Posterior cingulate gyrus (tissue), 11 donors: ENCODE results near the gene UROC1.
"Not testable (repeated sequence)": the region's sequence is repeated elsewhere in the genome, so short reads cannot be mapped to it uniquely, and the experiment has no call there.

ENCODE experiments used
- DNase-seq, 10 donors: peaks; one replicate each; pipeline versions ENCODE4 v3.0.0 to v3.0.0-alpha.2; 2020 to 2021; ENCODE audit warnings: mixed read lengths in 3 of 10
- intact Hi-C: fragments of 100-400 bp; cut with DNase I; formaldehyde crosslinking; loops from one replicate; pipeline ENCODE4 v1.15.1; 2023

The UROC1 gene

DNA sequence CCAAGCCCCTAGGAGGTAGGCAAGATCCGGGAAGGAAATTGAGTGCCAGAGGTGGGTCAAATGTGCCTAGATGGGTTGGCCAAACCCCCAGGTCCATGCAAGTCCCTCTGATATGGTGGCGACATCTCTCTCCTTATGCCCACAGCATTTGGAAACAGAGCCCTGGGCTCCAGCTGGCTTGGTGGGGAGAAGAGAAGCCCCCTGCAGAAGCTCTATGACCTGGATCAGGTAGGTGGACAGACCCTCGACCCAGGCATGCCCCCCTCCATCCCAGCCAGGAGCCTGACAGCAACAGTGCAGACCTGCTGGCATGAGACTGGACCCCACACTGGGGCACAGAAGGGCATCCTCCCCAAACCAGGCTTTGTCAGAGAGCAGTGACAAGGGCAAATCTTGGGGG is 18.6 kb upstream of the UROC1 start:
- DNase-seq, result peak in 5 of 10 donors; percentile 7 to 68 (median 18)
- intact Hi-C loops, result no loop called here

DNA sequence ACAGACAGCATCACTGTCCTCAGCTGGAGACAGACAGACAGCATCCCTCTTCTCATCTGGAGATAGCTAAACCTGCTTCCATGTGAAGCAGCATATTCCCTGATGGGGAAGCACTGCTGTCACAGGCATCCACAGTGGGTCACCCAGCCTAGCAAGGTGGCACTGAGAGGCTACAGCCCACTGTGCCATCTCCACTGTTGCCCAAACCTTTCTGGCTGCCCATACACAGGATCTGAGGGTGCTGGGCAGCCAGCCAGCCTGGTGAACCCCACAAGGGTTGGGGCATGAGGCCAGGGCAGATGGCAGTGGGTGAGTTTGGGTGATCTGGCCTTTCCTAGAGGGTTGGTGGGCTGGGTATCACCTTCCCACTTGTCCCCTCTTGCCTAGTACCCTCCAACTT is 18.1 kb upstream of the UROC1 start:
- intact Hi-C loops, result no loop called here

DNA sequence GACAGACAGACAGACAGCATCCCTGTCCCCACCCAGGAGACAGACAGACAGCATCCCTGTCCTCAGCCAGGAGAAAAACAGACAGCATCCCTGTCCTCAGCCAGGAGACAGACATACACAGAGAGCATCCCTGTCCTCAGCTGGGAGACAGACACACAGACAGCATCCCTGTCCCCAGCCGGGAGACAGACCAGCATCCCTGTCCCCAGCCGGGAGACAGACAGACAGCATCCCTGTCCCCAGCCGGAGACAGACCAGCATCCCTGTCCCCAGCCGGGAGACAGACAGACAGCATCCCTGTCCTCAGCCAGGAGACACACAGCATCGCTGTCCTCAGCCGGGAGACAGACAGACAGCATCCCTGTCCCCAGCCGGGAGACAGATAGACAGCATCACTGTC is 17.1 kb upstream of the UROC1 start:
- intact Hi-C loops, result not testable (repeated sequence)
- peak in 4 of 10 donors; percentile 9 to 57 (median 29) for DNase-seq

More for the DNA sequence above, 18.1 kb upstream of the UROC1 start:
- DNase-seq, result peak in 5 of 10 donors; percentile 4 to 55 (median 13)

DNA sequence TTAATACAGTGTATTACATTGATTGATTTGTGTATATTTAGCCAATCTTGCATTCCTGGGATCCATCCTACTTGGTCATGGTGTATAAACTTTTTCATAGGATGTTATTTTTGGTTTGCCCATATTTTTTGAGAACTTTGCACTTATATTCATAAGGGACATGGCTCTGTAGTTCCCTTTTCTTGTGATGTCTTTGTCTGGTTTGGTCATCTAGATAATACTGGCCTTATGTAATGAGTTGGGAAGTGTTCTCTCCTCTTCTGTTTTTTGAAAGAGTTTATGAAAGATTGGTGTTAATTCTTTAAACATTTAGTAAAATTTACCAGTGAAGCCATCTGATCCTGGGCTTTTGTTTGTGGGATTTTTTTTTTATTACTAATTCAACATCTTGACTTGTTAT is 15.9 kb upstream of the UROC1 start:
- DNase-seq, result no peak
- intact Hi-C loops, result no loop called here

- intact Hi-C loops, result no loop called here
- DNase-seq, result peak in 3 of 10 donors; percentile 10 to 55 (median 51)
These were observed 13.4 kb upstream of the UROC1 start for GRCh38 chr3:126531051-126531330.

- DNase-seq, result peak in 5 of 10 donors; percentile 25 to 81 (median 60)
- intact Hi-C loops, result no loop called here
These were observed 12.8 kb upstream of the UROC1 start for GRCh38 chr3:126530171-126531050.

DNA sequence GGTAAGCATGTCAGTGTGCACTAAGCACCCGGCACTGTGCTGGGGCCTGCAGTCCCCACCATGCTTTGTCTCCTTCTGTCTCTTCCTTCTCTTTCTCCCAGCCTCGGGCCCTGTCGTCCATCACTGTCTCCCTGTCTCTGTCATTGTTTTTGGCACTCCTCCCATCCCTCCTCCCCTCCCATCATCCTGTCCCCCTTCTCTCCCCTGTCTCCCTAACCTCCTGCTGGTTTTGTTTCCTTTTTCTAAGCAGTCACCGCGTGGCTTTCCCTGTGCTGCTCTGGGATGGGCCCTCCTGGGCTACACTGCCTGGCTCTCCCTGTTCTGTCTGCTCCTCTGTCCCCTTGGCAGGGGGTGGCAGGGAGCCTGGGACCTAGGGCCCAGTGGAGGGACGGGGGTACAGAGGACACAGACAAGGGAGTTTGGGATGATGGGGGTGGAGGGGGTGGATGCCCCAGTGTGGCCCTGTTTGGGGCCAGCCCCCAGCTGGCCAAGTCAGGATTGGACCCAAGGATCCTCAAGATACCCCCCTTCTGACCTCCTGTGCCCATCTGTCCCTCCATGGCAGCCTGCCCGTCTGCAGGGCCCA is 12.1 kb upstream of the UROC1 start:
- intact Hi-C loops, result no loop called here
- DNase-seq, result peak in 3 of 10 donors; percentile 9 to 58 (median 26)

DNA sequence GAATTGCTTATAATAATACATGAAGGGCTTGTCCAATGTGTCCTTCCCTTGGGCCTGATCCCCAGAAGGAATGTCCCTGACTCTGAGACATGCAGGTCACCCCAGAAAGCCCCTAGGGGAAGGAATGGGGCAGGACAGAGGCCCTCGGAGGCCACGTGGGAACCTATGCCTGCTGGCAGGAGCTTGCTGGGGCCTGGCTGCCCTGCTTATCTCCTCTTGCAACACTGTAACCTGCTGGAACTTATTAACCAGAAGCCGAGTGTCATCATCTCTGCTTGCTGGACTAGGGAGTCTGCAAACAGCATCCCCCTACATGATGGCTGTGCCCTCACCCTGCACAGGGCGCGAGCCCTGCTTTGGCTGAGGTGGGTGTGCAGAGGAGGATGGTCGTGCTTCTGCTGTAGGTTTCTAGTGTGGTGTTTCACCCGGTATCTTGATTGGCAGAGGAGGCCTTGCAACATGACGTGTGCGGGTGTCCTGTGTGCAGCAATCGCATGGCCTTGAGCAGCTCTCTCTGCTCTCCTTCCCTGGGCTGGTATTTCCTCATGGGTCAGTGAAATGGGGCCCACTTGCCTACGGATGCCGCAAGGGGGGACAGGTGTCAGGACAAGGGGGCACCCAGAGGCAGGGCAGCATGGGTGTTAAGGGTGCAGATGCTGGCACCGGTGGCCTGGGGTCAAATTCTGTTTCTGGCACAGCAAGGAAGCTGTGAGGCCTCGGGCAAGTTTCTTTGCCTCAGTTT is 11.4 kb upstream of the UROC1 start:
- intact Hi-C loops, result no loop called here
- peak in 3 of 10 donors; percentile 10 to 66 (median 34) for DNase-seq

- intact Hi-C loops, result no loop called here
- DNase-seq, result peak in 2 of 10 donors; percentile 28 to 33
These were observed 10.8 kb upstream of the UROC1 start for GRCh38 chr3:126528419-126528799.

GRCh38 chr3:126527455-126528211 is 10.1 kb upstream of the UROC1 start:
- peak in 3 of 10 donors; percentile 6 to 78 (median 53) for DNase-seq
- intact Hi-C loops, result no loop called here

GRCh38 chr3:126527006-126527405 is 9.4 kb upstream of the UROC1 start:
- intact Hi-C loops, result no loop called here
- DNase-seq, result peak in 3 of 10 donors; percentile 2 to 49 (median 24)

- intact Hi-C loops, result no loop called here
- peak in 2 of 10 donors; percentile 2 to 60 for DNase-seq
These were observed 9.1 kb upstream of the UROC1 start for GRCh38 chr3:126526668-126527005.

- peak in 2 of 10 donors; percentile 45 to 67 for DNase-seq
- intact Hi-C loops, result no loop called here
These were observed 8.5 kb upstream of the UROC1 start for GRCh38 chr3:126525853-126526667.

- peak in 3 of 10 donors; percentile 8 to 75 (median 64) for DNase-seq
These were observed 7.7 kb upstream of the UROC1 start for GRCh38 chr3:126525091-126525852.

GRCh38 chr3:126524429-126524988 is 6.9 kb upstream of the UROC1 start:
- intact Hi-C loops, result loop anchor here (5.0 kb wide), 4 partner anchors 83 to 1023 kb away; partner anchors contain the start of gene PLXNA1
- DNase-seq, result peak in 5 of 10 donors; percentile 8 to 86 (median 81)

More at GRCh38 chr3:126525091-126525852, 7.7 kb upstream of the UROC1 start:
- intact Hi-C loops, result no loop called here

DNA sequence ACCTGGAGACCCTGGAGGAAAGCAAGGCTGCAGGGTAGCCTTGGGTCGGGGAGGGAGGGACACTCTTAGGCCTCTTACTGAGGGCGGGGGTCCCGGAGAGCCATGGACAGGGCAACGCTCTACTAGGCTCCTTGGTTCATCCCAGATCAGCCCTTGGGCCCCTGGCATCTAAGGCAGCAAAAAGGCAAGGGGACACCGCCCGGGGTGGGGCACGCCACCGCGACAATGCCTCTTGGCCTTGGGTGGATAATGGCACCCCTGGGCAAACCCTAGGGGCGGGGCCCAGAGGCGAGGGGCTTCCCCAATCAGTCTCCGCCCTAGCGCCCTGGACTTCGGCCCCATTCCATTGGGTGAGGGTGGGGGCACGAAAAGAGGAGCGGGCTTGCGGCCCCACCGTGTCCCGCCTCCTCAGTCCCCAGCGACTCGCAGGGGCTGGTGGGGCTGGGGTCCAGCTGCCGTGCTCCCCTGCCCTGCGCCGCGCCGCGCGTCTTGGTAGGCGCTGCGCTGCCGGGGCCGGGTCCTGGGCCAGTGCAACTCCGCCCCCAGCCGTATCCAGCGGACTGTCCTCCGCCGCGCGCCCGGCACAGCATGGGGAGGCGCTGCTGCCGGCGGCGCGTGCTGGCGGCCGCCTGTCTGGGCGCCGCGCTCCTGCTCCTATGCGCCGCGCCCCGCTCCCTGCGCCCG is 6.3 kb upstream of the UROC1 start, which contains the start of gene CHST13:
CHST13 (plus strand) TSS at position 411 of the 684 bp plus-strand sequence; CDS start at position 589, 178 bp downstream.
- intact Hi-C loops, result loop anchor here (5.0 kb wide), 4 partner anchors 83 to 1023 kb away; partner anchors contain the start of gene PLXNA1
- peak in 7 of 10 donors; percentile 11 to 92 (median 34) for DNase-seq

GRCh38 chr3:126522363-126522788 is 4.8 kb upstream of the UROC1 start:
- peak; percentile 38 to 94 (median 70) for DNase-seq
- intact Hi-C loops, result loop anchor here (5.0 kb wide), 4 partner anchors 85 to 1025 kb away; partner anchors contain the start of gene PLXNA1
